Measurements from ENCODE around the gene PPP1R14B. TPM values are rescaled to one million over a fixed set of nuclear protein-coding genes. Genes with fewer than 3 reads are reported as not detected.

The PPP1R14B gene
- total RNA-seq, 4 donors from 2014 or later = 144 to 444 (median 237) TPM

DNA sequence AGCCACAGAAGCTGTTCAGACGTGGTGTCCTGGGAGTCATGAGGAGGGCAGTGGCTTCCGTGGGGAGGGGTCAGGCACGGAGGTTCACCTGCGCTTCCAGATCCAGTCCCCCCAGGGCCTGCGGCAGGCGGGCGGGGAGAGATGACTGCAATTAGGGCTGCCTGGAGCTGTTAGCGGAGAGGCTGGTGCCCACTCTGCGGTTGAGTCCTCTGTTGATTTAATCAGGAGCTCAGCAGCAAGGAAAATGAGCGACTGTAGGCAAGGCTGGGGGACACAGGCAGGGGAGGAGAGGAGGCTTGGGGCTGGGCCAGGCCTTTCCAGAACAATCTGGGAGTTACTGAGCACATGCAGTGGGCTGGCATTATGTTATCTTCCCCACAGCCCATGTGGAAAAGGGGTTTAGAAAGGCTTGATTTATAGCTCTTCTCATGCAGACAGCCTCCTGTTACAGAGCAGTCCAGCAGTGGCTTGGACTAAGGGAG is 17.7 kb upstream of the PPP1R14B start:
- no peak for TF ChIP-seq POLR2A (IDR thresholded peaks at IDR 0.05)
- TF ChIP-seq, protein P1, sequence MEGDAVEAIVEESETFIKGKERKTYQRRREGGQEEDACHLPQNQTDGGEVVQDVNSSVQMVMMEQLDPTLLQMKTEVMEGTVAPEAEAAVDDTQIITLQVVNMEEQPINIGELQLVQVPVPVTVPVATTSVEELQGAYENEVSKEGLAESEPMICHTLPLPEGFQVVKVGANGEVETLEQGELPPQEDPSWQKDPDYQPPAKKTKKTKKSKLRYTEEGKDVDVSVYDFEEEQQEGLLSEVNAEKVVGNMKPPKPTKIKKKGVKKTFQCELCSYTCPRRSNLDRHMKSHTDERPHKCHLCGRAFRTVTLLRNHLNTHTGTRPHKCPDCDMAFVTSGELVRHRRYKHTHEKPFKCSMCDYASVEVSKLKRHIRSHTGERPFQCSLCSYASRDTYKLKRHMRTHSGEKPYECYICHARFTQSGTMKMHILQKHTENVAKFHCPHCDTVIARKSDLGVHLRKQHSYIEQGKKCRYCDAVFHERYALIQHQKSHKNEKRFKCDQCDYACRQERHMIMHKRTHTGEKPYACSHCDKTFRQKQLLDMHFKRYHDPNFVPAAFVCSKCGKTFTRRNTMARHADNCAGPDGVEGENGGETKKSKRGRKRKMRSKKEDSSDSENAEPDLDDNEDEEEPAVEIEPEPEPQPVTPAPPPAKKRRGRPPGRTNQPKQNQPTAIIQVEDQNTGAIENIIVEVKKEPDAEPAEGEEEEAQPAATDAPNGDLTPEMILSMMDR (IDR thresholded peaks at IDR 0.05 in 4 of 5, conservative IDR thresholded peaks at IDR 0.05 in 1 of 5) = no peak
- Histone ChIP-seq H3K4me1 (peaks cover 14 to 16% of the 10 kb centered on the region in 2 donors), H3K27ac (no peak overlapping the region), H3K36me3 (peaks cover 0 to 25% of the 10 kb centered on the region in 2 donors), H3K27me3 (no peaks in the 10 kb centered on the region), H3K4me3 (no peak overlapping the region), H3K9me3 (no peaks in the 10 kb centered on the region)
- in situ Hi-C loops (cut with MboI; ENCODE audit: low sequenced_read_pairs in 4 of 4) (no loop called here), intact Hi-C loops (cut with DNase I; ENCODE audit: low total_unique reads) (no loop called here)
- ATAC-seq = no peak
- no peak for DNase-seq

DNA sequence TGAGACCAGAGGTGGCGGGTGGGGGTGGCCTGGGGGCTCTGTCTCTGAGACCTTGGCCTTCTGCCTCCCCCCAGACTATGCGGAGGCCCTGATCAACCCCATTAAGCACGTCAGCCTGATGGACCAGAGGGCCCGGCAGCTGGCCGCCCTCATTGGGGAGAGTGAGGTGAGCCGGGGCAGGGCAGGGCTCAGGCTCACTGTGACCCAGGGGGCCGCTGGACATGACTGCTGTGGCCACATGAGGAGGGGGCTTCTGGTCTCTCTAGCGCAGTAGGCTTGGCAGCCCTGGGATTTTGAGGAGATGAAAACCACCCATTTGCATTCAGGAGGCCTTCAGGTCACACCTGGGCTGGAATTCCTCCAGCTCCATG is 17.2 kb upstream of the PPP1R14B start:
- in situ Hi-C loops (cut with MboI; ENCODE audit: low sequenced_read_pairs in 4 of 4) = no loop called here
- H3K27me3 ChIP-seq = no peaks in the 10 kb centered on the region
- TF ChIP-seq, protein P1 (IDR thresholded peaks at IDR 0.05 in 4 of 5, conservative IDR thresholded peaks at IDR 0.05 in 1 of 5) = no peak
- TF ChIP-seq POLR2A (IDR thresholded peaks at IDR 0.05) = no peak

DNA sequence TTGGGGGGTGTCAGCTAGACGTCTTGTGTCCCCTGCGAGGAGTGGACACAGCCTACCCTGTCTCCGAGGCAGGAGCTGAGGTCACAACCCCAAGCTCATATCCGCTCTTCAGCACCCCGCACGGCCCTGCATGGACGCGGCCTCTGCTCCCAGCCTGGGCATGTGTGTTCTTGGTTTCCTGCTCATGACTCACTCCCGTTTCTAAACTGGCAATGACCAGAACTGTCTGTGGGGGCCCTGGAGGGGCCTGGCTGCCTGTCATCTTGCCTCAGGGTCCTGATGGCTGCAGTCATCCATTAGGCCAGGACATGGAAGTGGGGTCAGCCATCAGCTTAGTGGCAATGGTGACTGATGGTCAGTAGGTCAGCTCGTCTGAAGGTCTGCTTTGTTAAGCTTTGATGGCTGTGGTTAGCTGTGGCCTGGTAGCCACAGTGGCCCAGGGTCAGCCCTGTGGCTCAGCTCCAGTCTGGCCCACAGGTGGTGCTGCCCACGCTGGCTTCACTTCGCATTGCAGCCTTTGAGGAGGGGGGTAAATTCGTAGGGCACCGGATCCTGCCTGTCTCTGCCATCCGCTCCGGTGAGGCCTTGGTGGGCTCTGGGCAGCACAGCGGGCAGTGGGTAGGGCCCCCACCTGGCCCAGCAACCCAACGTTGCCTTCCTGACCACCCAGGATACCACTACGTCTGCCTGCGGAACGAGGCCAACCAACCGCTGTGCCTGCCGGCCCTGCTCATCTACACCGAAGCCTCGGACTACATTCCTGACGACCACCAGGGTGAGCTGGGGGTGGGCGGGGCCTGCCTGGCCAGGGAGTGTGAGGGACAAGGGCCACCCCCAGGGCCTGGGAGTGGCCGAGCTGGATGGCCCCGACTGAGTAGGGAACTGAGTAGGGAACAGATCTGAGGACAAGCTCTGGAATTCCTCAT is 16.5 kb upstream of the PPP1R14B start:
- ATAC-seq = no peak
- Histone ChIP-seq H3K27ac (no peak overlapping the region), H3K27me3 (no peaks in the 10 kb centered on the region), H3K9me3 (no peaks in the 10 kb centered on the region), H3K36me3 (peaks cover 0 to 37% of the 10 kb centered on the region in 2 donors), H3K4me1 (peaks cover 7% of the 10 kb centered on the region in 2 donors), H3K4me3 (no peak overlapping the region)
- no peak for DNase-seq
- intact Hi-C loops (cut with DNase I; ENCODE audit: low total_unique reads) (no loop called here), in situ Hi-C loops (cut with MboI; ENCODE audit: low sequenced_read_pairs in 4 of 4) (no loop called here)
- no peak for TF ChIP-seq POLR2A (IDR thresholded peaks at IDR 0.05)
- TF ChIP-seq, protein P1 (IDR thresholded peaks at IDR 0.05 in 4 of 5, conservative IDR thresholded peaks at IDR 0.05 in 1 of 5) = no peak

More for the DNA sequence above, 17.2 kb upstream of the PPP1R14B start:
- H3K4me1 ChIP-seq = peaks cover 14% of the 10 kb centered on the region in 2 donors
- DNase-seq (no peak), ATAC-seq (no peak)
- peaks cover 0 to 30% of the 10 kb centered on the region in 2 donors for H3K36me3 ChIP-seq
- H3K4me3 ChIP-seq = no peak overlapping the region
- H3K9me3 ChIP-seq = no peaks in the 10 kb centered on the region
- intact Hi-C loops (cut with DNase I; ENCODE audit: low total_unique reads) = no loop called here
- no peak overlapping the region for H3K27ac ChIP-seq

DNA sequence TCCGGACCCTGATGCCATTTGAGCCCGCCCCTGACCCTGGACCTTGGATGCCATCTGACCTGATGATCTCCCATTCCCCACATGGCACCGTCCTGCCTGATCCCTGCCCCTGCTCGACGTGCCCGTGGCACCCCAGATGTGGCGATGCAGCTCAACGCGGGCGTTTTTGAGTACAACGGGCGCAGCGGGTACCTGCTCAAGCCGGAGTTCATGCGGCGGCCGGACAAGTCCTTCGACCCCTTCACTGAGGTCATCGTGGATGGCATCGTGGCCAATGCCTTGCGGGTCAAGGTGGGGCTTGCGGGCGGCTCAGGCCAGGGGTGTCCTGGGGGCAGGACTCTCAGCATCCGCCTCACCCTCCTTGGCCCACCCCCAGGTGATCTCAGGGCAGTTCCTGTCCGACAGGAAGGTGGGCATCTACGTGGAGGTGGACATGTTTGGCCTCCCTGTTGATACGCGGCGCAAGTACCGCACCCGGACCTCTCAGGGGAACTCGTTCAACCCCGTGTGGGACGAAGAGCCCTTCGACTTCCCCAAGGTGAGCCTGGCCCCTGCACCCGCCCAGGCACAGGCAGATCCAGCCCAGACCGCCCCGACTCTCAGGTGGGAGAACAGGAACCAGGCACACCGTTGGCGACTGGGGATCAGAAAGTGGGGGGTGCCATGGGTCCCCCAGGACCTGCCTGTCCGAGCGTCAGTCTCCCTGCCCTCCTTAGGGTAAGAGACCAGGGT is 15.7 kb upstream of the PPP1R14B start:
- TF ChIP-seq, protein P1 (IDR thresholded peaks at IDR 0.05 in 4 of 5, conservative IDR thresholded peaks at IDR 0.05 in 1 of 5) = no peak
- TF ChIP-seq POLR2A (IDR thresholded peaks at IDR 0.05) = no peak
- DNase-seq (no peak), ATAC-seq (no peak)
- Histone ChIP-seq H3K27ac (no peak overlapping the region), H3K9me3 (no peaks in the 10 kb centered on the region), H3K27me3 (no peaks in the 10 kb centered on the region), H3K4me1 (no peaks in the 10 kb centered on the region), H3K4me3 (no peak overlapping the region), H3K36me3 (peaks cover 0 to 41% of the 10 kb centered on the region in 2 donors)
- intact Hi-C loops (cut with DNase I; ENCODE audit: low total_unique reads) (no loop called here), in situ Hi-C loops (cut with MboI; ENCODE audit: low sequenced_read_pairs in 4 of 4) (no loop called here)

All from gastrocnemius medialis (tissue), 4 donors.